Left hindlimb (tissue), 1 donor: Measurements from ENCODE around the gene HCFC1R1.

Experiments used
- DNase-seq: peaks from one replicate; pipeline ENCODE4 v3.0.0-alpha.2; 2018

HCFC1R1 gene

DNA sequence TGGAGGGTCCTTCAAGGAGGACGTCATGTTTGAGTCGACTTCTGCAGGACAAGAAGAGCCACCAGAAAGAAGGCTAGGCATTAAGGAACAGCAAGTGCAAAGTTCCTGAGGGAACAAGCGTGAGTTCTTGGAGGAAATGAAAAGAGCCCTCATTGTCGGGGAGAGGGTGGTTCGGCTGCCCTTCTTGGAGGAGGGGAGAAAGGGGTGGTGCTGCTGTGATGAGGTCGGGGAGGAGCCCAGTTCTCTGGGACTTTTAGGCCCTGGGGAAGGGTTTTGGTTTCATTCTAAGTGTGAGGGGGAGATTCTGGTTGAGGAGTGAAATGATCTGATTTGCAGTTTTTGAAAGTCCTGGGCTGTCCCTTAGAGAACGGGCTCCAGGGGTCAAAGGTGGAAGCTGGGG, 8.9 kb upstream of the HCFC1R1 start:
- DNase-seq = no peak

DNA sequence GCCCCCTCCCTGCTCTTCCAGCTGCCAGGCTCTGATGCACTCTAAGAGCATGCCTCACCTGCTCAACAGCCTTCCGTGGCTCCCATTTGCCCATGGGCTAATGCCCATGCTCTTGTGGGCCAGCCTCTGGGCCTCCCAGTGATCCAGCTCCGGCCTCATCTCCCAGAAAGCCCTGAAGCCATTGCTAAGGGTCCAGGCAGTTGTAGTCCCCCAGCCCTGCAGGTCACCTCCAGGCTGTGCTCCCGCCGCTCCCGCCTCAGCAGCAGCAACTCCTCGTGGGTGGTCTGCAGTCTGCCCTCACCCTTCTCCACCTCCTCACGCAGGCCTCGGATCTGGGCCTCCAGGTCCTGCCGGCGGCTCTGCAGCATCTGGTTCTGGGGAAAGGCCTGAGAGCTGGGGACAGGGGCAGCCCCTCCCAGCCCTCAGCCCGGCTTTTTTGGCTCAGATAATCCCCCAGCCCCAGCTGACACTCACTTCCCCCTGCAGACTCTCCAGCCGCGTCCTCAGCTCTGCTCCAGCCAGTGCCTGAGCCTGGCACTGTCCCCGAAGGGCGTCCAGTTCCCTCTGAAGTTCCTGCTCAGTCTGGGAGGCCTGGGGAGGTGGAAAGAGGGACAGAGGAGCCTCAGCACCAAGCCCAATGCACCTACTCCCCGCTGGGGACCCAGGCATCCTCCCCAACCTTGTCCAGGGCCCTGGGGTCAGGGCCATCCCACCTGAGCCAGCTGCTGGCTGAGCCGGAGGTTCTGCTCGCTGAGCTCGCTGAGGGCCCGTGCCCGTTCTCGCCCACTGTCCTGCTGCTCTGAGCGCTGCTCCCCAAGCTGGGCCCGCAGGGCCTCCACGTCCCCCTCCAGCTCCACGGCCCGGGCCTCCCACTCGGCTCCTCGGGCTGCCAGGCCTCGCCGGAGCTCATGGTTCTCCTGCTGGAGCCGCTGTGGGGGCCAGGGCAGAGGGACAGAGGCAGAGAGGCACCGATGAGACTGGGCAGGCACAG, 6.8 kb upstream of the HCFC1R1 start:
- DNase-seq = no peak

DNA sequence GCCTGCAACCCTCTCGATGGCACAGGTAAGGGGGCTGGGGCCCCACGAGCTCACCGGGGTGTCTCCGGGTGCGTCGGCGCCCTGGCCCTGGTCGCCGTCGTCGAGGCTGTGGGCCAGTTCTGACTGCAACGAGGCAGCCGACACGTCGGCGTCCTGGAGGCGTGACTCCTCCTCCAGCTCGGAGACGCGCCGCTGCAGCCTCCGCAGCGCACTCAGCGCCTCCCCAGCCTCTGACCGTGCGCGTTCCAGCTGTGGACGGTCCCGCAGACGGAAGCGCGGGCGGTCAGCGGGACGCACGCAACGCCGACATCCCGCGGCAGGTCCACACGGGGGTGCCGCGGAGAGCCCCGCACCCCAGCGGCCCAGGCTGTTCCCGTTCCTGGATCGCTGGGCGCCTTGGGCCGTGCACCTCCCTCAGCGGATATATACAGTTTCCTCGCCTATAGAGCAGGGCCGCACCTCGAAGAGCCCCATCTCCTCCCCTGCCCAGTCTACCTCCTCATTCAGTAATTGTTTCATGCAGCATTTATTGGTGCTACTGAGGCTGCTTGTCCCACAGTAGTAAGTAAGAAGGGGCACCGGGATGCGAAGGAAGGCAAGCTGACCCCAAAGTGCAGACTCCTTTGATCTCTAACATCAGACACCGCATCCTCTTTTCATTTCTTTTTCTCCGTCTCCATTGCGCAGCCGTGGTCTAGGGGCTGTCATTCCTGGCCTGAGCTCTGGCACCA, 5.9 kb upstream of the HCFC1R1 start:
- no peak for DNase-seq

DNA sequence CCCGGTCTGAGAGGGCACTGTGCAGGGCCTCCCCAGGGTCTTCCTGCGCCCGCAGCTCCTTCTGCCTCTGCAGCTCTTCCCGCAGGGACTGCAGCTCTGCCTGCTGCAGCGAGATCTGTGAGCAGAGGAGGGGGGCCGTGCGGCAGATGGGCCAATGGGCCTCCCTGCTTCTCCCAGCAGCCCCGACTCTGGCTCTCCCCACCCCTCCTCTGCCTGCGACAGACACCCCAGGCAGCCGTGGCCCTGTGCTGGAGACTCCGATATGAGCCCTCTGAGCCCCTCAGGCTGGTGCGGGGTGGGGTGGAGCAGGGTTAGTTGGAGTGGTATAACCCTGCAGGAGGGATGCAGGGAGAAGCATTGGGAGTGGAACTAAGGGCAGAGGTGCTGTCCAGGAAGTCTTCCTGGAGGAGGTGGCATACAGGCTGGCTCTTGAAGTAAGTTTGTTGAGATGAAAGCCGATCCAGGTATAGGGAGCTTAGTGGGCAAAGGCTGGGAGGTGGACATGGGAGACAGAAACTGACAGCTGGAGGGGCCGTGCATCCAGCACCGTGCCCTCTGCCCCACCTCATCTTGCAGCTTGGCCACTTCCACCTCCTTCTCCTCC, 5.1 kb upstream of the HCFC1R1 start:
- DNase-seq = no peak

DNA sequence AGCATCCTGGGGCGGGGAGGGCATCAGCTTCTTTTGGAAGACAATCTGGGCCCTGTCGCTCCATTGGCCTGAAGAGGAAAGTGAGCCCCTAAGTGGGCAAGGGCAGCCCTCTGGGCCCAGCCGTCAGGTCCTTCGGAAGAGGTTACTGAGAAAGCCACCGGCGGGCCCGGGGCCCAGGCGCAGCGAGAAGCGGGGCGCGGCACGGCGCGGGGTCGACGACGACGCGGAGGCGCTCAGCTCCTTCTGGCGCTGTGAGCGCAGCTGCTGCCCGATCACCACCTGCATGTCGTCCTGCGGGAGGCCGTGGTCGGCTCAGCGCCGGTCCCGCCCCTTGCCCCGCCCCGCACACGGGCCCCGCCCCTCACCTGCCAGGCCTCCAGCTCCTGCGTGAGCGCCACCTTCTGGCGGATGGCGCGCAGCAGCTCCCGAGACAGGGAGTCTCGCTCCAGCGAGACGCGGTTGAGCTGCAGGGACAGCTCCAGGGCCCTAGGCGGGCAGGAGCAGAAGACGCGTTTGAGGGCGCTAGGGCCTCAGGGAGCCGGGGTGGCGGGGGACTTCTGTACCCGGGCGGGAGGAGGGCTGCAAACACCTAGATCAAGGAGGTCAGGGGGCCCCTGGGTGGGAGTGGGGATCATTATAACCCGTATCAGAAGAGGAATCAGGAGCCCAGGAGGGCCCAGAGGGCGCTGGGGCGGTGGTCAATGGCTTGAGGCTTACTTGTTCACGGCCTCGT, 4.4 kb upstream of the HCFC1R1 start:
- DNase-seq = peak; percentile 73

DNA sequence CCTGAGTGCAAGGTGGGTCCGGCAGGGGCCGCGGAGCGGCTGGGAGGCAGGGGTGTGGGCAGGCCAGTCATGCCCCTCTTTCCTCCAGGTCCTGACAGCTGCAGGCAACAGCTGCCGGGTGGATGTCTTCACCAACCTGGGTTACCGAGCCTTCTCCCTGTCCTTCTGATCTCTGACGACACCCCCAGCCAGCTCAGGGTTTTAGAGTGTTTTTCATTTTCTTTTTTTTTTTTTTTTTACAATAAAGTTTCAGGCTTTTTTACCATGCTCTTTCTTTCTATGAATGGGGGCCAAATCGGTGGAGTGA, 3.7 kb upstream of the HCFC1R1 start:
- DNase-seq = no peak

DNA sequence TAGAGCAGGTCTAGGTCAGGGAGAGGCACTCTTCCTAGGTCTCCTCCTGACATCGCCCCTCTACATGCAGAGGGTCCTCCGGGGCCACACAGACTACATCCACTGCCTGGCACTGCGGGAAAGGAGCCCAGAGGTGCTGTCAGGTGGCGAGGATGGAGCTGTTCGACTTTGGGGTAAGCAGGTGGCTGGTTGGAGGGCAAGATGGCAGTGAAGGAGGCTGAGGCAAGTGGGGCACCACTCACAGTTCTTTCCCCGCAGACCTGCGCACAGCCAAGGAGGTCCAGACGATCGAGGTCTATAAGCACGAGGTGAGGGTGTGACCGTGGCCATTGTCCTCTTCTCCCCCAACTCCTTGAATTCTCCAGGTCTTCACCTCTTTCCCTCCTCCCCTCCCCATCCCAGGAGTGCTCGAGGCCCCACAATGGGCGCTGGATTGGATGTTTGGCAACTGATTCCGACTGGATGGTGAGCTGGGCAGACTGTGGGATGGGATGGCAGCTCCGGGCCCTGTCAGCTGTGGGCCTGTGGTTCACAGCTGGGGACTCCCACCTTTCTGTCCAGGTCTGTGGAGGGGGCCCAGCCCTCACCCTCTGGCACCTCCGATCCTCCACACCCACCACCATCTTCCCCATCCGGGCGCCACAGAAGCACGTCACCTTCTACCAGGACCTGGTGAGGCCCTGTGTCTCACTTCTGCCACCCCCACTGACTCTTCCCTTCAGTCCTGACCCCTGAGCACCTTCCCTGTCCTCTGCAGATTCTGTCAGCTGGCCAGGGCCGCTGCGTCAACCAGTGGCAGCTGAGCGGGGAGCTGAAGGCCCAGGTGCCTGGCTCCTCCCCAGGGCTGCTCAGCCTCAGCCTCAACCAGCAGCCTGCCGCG, 3.1 kb upstream of the HCFC1R1 start:
- no peak for DNase-seq

DNA sequence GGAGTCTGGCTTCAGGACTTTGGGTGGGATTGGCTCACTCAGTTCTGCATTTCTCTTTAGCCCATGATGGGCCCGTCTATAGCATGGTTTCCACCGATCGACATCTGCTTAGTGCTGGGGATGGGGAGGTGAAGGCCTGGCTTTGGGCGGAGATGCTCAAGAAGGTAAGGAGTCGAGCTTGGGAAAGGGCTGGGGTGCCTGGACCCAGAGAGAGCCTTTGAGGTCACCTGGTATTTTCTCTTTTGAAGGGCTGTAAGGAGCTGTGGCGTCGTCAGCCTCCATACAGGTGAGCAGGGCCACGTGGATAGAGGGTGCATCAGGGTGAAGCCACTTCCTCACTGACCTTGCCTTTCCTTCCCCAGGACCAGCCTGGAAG, 2.2 kb upstream of the HCFC1R1 start:
- no peak for DNase-seq

DNA sequence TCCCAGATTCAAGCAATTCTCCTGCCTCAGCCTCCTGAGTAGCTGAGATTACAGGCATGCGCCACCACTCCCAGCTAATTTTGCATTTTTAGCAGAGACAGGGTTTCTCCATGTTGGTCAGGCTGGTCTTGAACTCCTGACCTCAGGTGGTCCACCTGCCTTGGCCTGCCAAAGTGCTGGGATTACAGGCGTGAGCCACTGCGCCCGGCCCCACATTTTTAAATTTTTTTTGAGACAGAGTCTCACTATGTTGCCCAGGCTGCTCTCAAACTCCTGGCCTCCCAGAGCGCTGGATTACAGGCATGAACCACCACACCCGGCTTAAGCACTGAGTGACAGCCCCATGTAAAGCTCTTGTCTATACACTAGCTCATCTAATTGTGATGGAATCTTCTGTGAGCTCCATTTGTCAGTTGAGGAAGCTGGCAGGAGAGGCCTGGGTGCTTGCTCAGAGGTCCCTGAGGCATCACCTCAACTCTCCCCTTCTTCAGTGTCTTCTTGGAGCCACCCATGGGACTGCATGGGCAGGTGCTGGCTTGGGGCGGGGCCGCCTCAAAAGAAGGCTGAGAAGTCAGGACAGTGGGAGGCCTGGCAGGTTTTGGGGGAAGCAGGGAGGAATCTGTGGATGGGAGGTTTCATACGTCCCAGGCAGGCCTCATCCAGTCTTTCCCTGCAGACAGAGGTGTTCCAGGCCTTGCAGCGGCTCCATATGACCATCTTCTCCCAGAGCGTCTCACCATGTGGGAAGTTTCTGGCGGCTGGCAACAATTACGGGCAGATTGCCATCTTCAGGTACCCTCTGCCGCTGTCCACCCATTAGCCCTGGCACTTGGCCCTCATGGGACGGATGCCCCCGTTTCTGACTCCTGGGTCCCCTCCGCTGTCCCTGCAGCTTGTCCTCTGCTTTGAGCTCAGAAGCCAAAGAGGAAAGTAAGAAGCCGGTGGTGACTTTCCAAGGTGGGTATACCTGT, 1.6 kb upstream of the HCFC1R1 start:
- no peak for DNase-seq

DNA sequence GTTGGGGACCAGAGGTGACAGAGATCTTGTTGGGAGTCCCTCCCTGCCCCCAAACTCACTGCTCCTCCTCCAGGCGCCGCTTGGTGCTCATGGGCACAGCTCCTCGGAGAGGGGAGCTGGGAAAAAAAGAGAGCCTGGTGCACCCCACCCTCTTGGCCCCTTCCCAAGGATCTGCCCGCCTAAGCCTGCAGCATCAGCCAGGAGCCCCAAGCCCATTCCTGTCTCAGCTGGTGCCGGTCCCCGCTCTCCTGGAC, 400 bp downstream of the HCFC1R1 start:
- DNase-seq = peak; percentile 83

DNA sequence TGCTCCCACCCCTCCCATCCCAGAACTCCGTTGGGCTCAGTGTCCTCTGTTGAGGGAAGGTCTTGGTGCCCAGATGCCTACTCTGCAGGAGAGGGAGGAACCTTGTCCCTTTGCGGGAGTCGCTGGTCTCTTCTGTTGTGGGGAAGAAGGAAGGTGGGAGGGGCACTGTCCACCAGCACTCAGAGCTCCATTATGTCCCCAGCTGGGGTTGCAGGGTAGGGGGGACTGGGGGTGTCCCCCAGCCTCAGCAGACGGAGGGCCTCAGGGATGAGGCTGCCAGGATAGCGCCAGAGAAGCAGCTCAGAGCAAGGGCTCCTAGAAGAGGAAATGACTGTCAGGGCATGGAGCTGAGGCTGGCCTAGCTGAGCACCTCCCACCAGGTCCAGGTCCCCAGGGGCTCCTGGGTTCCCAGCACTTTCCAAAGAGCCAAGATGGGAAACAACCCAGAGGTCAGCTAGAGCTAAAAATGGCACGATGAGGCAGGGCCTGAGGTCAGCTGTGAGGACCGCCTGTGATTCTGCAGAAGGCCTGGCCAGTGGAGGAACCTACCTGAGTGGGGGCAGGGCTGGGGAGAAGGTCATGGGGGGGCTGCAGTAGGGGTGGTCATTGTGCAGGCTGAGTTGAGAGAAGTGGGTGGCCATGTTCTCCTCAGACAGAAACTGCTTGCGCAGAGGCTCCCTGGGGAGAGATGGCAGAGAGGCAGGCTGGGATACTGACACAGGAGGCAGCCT, 893 bp downstream of the HCFC1R1 start:
- no peak for DNase-seq

DNA sequence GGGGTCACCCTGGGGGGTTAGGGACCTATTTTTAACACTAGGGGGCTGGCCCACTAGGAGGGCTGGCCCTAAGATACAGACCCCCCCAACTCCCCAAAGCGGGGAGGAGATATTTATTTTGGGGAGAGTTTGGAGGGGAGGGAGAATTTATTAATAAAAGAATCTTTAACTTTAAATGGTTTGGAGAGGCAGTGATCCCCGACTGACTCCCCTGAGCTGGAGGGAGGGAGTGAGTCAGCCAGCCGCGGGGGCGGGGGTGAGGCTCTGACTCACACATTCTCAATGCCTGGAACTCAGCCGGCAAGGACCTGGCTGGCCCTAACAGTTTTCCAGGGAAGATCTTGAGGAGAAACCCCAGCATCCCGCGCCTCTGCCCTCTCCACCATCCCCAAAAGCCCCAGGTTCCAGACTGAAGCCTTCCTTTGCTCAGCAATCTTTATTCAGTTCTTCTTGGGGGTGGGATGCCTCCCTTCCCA, 1.5 kb downstream of the HCFC1R1 start:
- peak; percentile 92 for DNase-seq

DNA sequence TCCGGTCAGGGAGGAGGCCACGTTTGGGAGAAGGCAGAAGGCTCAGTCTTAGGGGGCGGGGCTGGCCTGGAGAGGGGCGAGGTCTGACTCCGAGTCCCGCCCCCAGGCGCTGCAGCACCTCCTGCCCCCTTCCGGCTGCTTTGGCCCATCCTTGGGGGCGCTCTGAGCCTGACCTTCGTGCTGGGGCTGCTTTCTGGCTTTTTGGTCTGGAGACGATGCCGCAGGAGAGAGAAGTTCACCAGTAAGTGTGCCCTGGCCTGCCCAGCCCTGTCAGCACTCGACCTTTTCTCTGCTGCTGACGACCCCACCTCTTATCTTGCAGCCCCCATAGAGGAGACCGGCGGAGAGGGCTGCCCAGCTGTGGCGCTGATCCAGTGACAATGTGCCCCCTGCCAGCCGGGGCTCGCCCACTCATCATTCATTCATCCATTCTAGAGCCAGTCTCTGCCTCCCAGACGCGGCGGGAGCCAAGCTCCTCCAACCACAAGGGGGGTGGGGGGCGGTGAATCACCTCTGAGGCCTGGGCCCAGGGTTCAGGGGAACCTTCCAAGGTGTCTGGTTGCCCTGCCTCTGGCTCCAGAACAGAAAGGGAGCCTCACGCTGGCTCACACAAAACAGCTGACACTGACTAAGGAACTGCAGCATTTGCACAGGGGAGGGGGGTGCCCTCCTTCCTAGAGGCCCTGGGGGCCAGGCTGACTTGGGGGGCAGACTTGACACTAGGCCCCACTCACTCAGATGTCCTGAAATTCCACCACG, 2.1 kb downstream of the HCFC1R1 start:
- DNase-seq = peak; percentile 87

DNA sequence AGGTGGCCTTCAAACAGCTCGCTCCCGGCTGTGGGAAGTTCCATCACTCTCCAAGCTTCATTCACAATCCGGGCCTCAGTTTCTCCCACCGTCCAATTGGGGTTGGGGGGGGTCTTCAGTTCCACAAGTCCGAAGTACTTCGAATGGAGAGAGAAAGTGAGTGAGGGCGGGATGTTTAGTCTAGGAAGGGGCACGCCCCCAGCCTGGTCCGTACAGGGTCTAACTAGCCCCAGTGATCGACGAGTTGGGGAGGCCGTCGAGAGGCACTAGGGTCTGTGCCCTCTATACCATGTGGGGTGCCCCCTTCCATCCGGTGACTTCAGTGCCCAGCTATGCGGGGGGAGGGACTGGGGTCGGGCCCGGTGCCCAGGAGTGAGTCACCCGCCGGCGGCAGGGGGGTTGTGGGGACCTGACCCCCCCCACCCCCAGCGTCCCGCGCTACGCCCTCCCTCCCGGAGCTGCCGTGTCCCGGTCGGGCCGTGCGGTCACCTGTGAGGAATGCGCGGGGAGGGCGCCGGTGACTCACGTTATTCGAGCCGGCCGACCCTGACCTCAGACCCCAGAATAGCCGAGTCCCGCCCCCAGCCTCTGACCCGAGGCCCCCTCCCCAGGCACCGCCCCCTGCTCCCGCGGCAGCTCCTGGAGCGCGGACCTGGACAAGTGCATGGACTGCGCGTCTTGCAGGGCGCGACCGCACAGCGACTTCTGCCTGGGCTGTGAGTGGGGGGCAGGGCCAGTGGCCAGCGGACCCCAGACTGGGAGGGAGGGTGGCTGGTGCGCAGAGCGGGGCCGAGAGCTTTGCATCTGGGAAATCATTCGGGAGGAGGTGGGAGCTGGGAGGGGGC, 2.9 kb downstream of the HCFC1R1 start:
- peak; percentile 83 for DNase-seq

DNA sequence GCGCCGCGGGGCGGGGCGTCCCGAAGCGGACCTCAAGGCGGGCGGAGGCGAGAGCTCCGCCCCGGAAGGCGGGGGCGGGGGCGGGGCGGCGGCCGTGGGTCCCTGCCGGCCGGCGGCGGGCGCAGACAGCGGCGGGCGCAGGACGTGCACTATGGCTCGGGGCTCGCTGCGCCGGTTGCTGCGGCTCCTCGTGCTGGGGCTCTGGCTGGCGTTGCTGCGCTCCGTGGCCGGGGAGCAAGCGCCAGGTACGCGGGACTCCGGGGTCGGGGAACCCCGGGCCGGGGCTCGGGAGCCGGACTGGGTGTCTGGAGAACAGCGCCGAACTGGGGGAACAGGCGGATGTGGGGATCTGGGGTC, 3.5 kb downstream of the HCFC1R1 start, which contains the start of gene TNFRSF12A:
TNFRSF12A (plus strand) TSS at position 122 of the 357 bp plus-strand sequence; CDS start at position 152, 30 bp downstream.
- peak; percentile 82 for DNase-seq

DNA sequence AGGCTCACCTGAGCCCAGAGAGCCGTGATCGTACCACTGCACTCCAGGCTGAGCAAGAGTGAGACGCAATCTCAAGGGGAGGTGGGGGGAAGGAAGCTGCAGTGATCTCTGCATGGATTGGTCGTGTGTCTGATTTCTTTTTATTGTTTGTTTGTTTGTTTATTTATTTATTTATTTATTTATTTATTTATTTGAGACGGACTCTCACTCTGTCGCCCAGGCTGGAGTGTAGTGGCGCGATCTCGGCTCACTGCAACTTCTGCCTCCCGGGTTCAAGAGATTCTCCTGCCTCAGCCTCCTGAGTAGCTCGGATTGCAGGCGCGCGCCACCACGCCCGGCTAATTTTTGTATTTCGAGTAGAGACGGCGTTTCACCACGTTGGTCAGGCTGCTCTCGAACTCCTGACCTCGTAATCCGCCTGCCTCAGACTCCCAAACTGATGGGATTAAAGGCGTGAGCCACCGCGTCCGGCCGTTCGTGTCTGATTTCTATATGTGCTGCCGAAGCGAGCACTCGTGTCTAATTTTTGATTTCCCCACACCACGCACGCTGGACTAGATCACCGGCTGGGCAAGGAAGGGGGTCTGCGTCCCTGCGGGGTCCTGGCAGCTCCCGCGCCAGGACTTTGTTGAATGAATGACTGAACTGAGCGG, 4.0 kb downstream of the HCFC1R1 start:
- no peak for DNase-seq

DNA sequence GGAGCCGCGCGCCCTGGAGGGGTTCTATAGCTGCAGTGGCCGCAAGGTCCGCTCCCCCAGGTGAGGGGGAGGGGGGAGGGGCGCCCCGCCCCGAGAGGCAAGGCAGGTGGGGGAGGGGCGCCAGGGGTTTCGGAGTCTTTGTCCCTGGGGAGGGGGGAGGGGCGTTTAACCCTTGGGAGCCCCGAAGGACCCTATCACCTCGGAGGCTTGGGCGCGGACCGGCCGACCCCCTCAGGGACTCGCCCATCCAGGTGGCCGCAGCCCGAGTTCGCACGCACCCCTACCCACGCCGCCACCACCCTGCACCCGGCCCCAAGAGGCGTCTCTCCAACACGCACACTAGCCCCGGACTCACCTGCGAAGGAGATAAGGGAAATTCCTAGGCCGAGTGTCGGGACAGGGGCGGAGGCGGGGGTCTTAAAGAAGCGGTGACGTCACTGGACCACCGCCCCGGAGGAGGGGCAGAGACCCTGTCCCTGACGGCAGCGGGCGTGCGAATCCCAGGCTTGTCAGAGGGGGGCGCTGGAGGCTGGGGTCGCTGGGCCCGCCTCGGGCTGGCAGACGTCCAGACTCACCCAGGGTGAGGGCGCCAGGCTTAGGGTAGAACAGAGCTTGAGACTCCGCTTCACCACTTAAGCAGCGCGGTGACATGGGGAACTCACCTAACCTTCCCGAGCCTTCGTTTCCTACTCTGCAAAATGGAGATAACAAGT, 5.8 kb downstream of the HCFC1R1 start, which contains the start of gene CLDN6:
CLDN6 (minus strand) TSS at position 390 of the 713 bp plus-strand sequence. CDS start 2,162 bp downstream, outside the sequence.
- no peak for DNase-seq
